Activated CD4-positive, alpha-beta T cell treated with anti-CD3 and anti-CD28 coated beads, Interleukin-2, amount 10 ng/mL, durations not matched to agents 7 days and 5 days (primary cell): ENCODE data around the gene GDPD1. TPM values are rescaled to one million over a fixed set of nuclear protein-coding genes. Genes with fewer than 3 reads are reported as not detected.
"Not testable (repeated sequence)": the region's sequence is repeated elsewhere in the genome, so short reads cannot be mapped to it uniquely, and the experiment has no call there.

Experiments
- CTCF ChIA-PET: fragments of 350-600 bp; sonication (Branson Sonifier 250); formaldehyde crosslinking; loops from one replicate; lab custom pipeline; 2021; ENCODE audit warnings: antibody characterized with exemption; lab: Charles Lee
- POLR2A ChIA-PET: fragments of 350-600 bp; sonication (Branson Sonifier 250); formaldehyde crosslinking; loops from one replicate; lab custom pipeline; 2021; ENCODE audit warnings: antibody characterized with exemption; lab: Charles Lee
- DNase-seq: peaks from one replicate; pipeline ENCODE4 v3.0.0-alpha.2; 2020
- H3K27ac Mint-ChIP-seq: one replicate; pipeline ENCODE4 v1.8.0; 2021; ENCODE audit warnings: mild to moderate bottlenecking, moderate library complexity, mixed read lengths
- H3K27me3 Mint-ChIP-seq: one replicate; pipeline ENCODE4 v1.8.0; 2021; ENCODE audit warnings: mixed read lengths
- H3K36me3 Mint-ChIP-seq: one replicate; pipeline ENCODE4 v1.8.0; 2021; ENCODE audit warnings: low read depth, mixed read lengths
- H3K4me1 Mint-ChIP-seq: one replicate; pipeline ENCODE4 v1.8.0; 2021; ENCODE audit warnings: mixed read lengths
- H3K4me3 Mint-ChIP-seq: one replicate; pipeline ENCODE4 v1.8.0; 2021; ENCODE audit warnings: mild to moderate bottlenecking, moderate library complexity, mixed read lengths
- H3K9me3 Mint-ChIP-seq: one replicate; pipeline ENCODE4 v1.8.0; 2021; ENCODE audit warnings: mixed read lengths
- total RNA-seq, 2 experiments: library from RNA; stranded (reverse); gene quantifications; one replicate each; pipeline ENCODE4 v1.2.3, GENCODE V29; 2021

The GDPD1 gene
- total RNA-seq, 2 experiments from 2014 or later: 2.2 to 2.5 TPM

DNA sequence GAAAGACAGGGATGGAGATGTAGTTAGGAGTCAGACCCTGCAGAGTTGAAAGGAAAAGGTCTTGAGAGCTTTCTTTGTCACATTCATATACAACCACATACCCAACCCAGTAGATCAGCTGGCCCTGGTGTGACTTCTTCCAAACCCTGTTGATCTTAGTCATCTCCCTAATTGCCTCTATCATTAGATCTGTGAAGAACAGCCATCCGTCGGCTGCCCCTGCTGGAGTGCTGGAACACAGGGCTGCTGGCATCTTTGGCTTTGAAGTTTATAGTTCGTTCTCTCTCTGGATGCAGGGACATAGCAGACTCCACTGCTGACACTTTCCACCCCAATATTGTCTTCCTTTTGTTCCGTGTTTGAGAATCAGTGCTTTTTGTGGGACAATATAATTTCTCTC is 20.9 kb upstream of the GDPD1 start:
- CTCF ChIA-PET: no interaction called here
- no peak overlapping the region for H3K4me3 Mint-ChIP-seq
- peak overlapping the region; percentile 46 for H3K27ac Mint-ChIP-seq
- no peaks in the 10 kb centered on the region for H3K27me3 Mint-ChIP-seq
- DNase-seq: no peak
- peaks cover 39% of the 10 kb centered on the region for H3K36me3 Mint-ChIP-seq
- no peaks in the 10 kb centered on the region for H3K4me1 Mint-ChIP-seq
- H3K9me3 Mint-ChIP-seq: no peaks in the 10 kb centered on the region
- POLR2A ChIA-PET: no interaction called here

DNA sequence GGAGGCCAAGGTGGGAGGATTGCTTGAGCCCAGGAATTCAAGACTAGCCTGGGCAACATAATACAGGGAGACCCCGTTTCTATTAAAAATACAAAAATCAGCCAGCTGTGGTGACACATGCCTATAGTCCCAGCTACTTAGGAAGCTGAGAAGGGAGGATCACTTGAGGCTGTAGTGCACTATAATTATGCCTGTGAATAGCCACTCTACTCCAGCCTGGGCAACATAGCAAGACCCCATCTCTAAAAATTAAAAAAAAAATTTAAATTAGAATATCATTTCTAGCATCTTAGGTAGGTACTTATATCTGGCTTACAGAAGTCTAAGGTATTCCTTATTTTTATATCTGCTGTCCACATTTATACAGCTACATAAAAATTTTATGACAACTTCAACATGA is 18.0 kb upstream of the GDPD1 start:
- CTCF ChIA-PET: interaction anchor here (1.2 kb wide), 1 partner anchor 269 kb away, joined by 3 read pairs; no protein-coding TSS in a partner anchor
- no peaks in the 10 kb centered on the region for H3K27me3 Mint-ChIP-seq
- no peak for DNase-seq
- no peak overlapping the region for H3K27ac Mint-ChIP-seq
- no peak overlapping the region for H3K4me3 Mint-ChIP-seq
- H3K36me3 Mint-ChIP-seq: peaks cover 32% of the 10 kb centered on the region
- H3K9me3 Mint-ChIP-seq: no peaks in the 10 kb centered on the region
- POLR2A ChIA-PET: no interaction called here
- no peaks in the 10 kb centered on the region for H3K4me1 Mint-ChIP-seq

DNA sequence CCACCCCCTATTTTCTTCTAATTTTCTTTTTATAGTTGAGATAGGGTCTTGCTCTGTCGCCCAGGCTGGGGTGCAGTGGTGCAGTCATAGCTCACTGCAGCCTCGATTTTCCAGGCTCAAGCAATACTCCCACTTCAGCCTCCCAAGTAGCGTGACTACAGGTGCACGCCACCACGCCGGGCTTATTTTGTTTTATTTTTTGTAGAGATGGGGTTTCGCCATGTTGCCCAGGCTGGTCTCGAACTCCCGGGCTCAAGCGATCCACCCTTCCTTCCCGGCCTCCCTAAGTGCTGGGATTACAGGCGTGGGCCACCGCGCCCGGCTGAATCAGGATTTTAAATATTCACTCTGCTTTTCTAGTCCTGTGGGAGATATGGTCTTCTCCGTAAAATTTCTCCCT is 941 bp upstream of the GDPD1 start:
- DNase-seq: no peak
- POLR2A ChIA-PET: no interaction called here
- no peak overlapping the region for H3K4me3 Mint-ChIP-seq
- H3K4me1 Mint-ChIP-seq: peaks cover 17% of the 10 kb centered on the region
- CTCF ChIA-PET: interaction anchor here (0.9 to 1.3 kb wide), 3 partner anchors 8 to 222 kb away, joined by 3 to 8 read pairs (median 7); partner anchors contain the start of gene SMG8
- H3K27me3 Mint-ChIP-seq: no peaks in the 10 kb centered on the region
- H3K9me3 Mint-ChIP-seq: no peaks in the 10 kb centered on the region
- H3K27ac Mint-ChIP-seq: no peak overlapping the region
- H3K36me3 Mint-ChIP-seq: peaks cover 10% of the 10 kb centered on the region

DNA sequence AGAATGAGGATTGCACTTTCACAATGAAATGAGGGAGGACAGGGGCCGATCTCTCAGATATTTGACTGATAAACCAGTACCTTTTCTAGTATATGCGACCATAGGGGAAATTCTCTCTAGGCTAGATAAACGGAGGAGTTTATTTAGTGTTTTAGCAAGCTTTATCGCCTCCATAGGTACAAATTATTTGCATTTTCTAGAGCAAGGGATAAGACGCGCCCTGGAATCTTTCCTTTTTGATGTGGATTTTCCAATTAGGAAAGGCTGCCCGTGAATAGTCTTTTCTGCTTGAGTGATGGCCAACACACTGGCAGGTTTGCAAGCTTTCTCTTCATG is 351 bp upstream of the GDPD1 start:
- CTCF ChIA-PET: interaction anchor here (0.9 to 1.3 kb wide), 6 partner anchors 8 to 240 kb away, joined by 3 to 8 read pairs (median 4); partner anchors contain the start of gene SMG8
- peak overlapping the region; percentile 97 for H3K4me3 Mint-ChIP-seq
- no peaks in the 10 kb centered on the region for H3K9me3 Mint-ChIP-seq
- POLR2A ChIA-PET: interaction anchor here (0.7 kb wide), 1 partner anchor 113 kb away, joined by 3 read pairs; the partner anchor contains the start of gene TRIM37
- peaks cover 13% of the 10 kb centered on the region for H3K4me1 Mint-ChIP-seq
- H3K27ac Mint-ChIP-seq: peak overlapping the region; percentile 94
- H3K27me3 Mint-ChIP-seq: no peaks in the 10 kb centered on the region
- DNase-seq: no peak
- peaks cover 6% of the 10 kb centered on the region for H3K36me3 Mint-ChIP-seq

- CTCF ChIA-PET: interaction anchor here (0.5 to 1.5 kb wide), 3 partner anchors 66 to 767 kb away, joined by 3 to 4 read pairs (median 3); partner anchors contain the start of genes PRR11 and SKA2
- Mint-ChIP-seq H3K36me3 (peaks cover 6% of the 10 kb centered on the region), H3K4me3 (peak overlapping the region; percentile 97), H3K4me1 (peaks cover 13% of the 10 kb centered on the region), H3K27me3 (no peaks in the 10 kb centered on the region), H3K27ac (peak overlapping the region; percentile 94), H3K9me3 (no peaks in the 10 kb centered on the region)
- POLR2A ChIA-PET: no interaction called here
- peak; percentile 8 for DNase-seq
Measured at GRCh38 chr17:59221159-59221847, 992 bp downstream of the GDPD1 start.

GRCh38 chr17:59223813-59224212 is 3.5 kb downstream of the GDPD1 start:
- Mint-ChIP-seq H3K4me3 (no peak overlapping the region), H3K27me3 (no peaks in the 10 kb centered on the region), H3K9me3 (no peaks in the 10 kb centered on the region), H3K36me3 (peaks cover 6% of the 10 kb centered on the region), H3K27ac (no peak overlapping the region), H3K4me1 (peaks cover 13% of the 10 kb centered on the region)
- ChIA-PET CTCF (no interaction called here), POLR2A (no interaction called here)
- DNase-seq: no peak

- H3K4me1 Mint-ChIP-seq: not testable (repeated sequence)
- ChIA-PET POLR2A (interaction anchor here (0.7 kb wide), 1 partner anchor 467 kb away, joined by 4 read pairs; no protein-coding TSS in a partner anchor), CTCF (interaction anchor here (0.6 to 1.7 kb wide), 3 partner anchors 8 to 17 kb away, joined by 3 to 4 read pairs (median 3); partner anchors contain the start of gene GDPD1)
Measured at GRCh38 chr17:59228588-59228987, 8.3 kb downstream of the GDPD1 start.

DNA sequence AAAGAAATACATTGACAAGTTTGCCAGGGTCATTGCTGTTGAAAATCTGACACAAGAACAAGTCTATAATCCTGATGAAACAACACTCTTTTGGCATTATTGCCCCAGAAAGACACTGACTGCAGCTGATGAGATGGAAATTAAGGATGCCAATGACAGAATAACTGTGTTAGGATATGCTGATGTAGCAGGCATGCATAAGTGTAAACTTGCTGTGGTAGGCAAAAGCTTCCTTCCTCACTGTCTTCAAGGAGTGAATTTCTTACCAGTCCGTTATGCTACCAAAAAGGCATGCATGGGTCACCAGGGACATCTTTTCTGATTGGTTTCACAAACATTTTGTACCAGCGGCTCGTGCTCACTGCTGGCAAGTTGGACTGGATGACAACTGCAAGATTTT is 10.5 kb downstream of the GDPD1 start:
- ChIA-PET POLR2A (no interaction called here), CTCF (no interaction called here)
- H3K27ac Mint-ChIP-seq: no peak overlapping the region
- no peaks in the 10 kb centered on the region for H3K36me3 Mint-ChIP-seq
- no peaks in the 10 kb centered on the region for H3K27me3 Mint-ChIP-seq
- H3K4me3 Mint-ChIP-seq: no peak overlapping the region
- H3K9me3 Mint-ChIP-seq: no peaks in the 10 kb centered on the region
- H3K4me1 Mint-ChIP-seq: peaks cover 9% of the 10 kb centered on the region
- no peak for DNase-seq

More at GRCh38 chr17:59228588-59228987, 8.3 kb downstream of the GDPD1 start:
- not testable (repeated sequence) for H3K36me3 Mint-ChIP-seq, H3K4me3 Mint-ChIP-seq, H3K27me3 Mint-ChIP-seq, DNase-seq, H3K9me3 Mint-ChIP-seq, H3K27ac Mint-ChIP-seq

DNA sequence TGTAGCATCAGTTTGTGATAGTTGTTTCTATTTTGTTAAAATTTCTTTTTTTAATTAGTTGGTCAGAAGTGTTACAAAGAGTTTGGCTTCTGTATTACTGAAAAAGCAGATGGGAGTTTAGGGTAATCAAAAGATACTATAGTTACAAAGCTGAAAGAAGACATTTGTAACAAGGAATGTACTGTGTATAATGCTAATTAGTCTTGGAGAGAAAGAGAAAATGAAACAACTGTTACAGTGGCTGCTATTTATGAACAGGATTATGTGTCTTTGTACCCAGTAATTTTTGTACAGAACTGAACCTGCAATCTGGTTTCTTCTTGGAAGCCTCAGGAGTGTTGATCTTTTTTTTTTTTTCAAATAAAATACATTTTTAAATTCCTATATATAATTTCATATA is 14.3 kb downstream of the GDPD1 start:
- no peaks in the 10 kb centered on the region for H3K9me3 Mint-ChIP-seq
- H3K4me1 Mint-ChIP-seq: peaks cover 9% of the 10 kb centered on the region
- POLR2A ChIA-PET: no interaction called here
- no peaks in the 10 kb centered on the region for H3K36me3 Mint-ChIP-seq
- H3K27me3 Mint-ChIP-seq: no peaks in the 10 kb centered on the region
- no peak overlapping the region for H3K4me3 Mint-ChIP-seq
- CTCF ChIA-PET: no interaction called here
- no peak for DNase-seq
- H3K27ac Mint-ChIP-seq: no peak overlapping the region

GRCh38 chr17:59238906-59239305 is 18.6 kb downstream of the GDPD1 start:
- POLR2A ChIA-PET: no interaction called here
- DNase-seq: no peak
- Mint-ChIP-seq H3K9me3 (no peaks in the 10 kb centered on the region), H3K27ac (no peak overlapping the region), H3K4me3 (no peak overlapping the region), H3K27me3 (no peaks in the 10 kb centered on the region), H3K4me1 (peaks cover 8% of the 10 kb centered on the region), H3K36me3 (no peaks in the 10 kb centered on the region)
- CTCF ChIA-PET: interaction anchor here (0.7 kb wide), 1 partner anchor 324 kb away, joined by 3 read pairs; no protein-coding TSS in a partner anchor

- no peak overlapping the region for H3K27ac Mint-ChIP-seq
- no peaks in the 10 kb centered on the region for H3K36me3 Mint-ChIP-seq
- no peaks in the 10 kb centered on the region for H3K27me3 Mint-ChIP-seq
- no peaks in the 10 kb centered on the region for H3K9me3 Mint-ChIP-seq
- no peaks in the 10 kb centered on the region for H3K4me1 Mint-ChIP-seq
- DNase-seq: no peak
- H3K4me3 Mint-ChIP-seq: no peak overlapping the region
- ChIA-PET CTCF (no interaction called here), POLR2A (no interaction called here)
Measured at GRCh38 chr17:59244081-59244480, 23.8 kb downstream of the GDPD1 start.

DNA sequence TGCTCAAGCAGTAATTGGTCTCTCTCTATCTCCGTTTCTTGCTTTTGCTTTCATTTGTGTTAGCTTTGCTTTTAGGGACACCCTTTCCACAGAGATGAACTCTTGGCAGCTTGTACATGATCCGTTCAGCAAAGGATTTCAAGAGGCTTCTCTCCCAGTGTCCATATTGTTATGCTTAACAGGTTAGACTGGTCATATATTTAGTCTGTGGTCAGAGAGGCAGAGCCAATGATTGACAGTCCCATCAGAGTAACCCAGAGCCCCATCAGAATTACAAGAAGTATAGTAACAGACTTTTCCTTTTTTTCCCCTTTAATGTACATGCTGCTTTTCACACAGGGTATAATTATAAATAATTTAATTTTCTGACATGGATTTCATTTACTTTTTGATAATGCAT is 34.4 kb downstream of the GDPD1 start:
- no peak for DNase-seq
- ChIA-PET POLR2A (no interaction called here), CTCF (no interaction called here)
- no peak overlapping the region for H3K4me3 Mint-ChIP-seq
- no peaks in the 10 kb centered on the region for H3K27me3 Mint-ChIP-seq
- no peaks in the 10 kb centered on the region for H3K4me1 Mint-ChIP-seq
- H3K36me3 Mint-ChIP-seq: no peaks in the 10 kb centered on the region
- no peak overlapping the region for H3K27ac Mint-ChIP-seq
- no peaks in the 10 kb centered on the region for H3K9me3 Mint-ChIP-seq

GRCh38 chr17:59257101-59257500 is 36.8 kb downstream of the GDPD1 start:
- H3K4me3 Mint-ChIP-seq: no peak overlapping the region
- no peaks in the 10 kb centered on the region for H3K27me3 Mint-ChIP-seq
- no peaks in the 10 kb centered on the region for H3K4me1 Mint-ChIP-seq
- DNase-seq: no peak
- no peaks in the 10 kb centered on the region for H3K9me3 Mint-ChIP-seq
- H3K36me3 Mint-ChIP-seq: no peaks in the 10 kb centered on the region
- no peak overlapping the region for H3K27ac Mint-ChIP-seq
- POLR2A ChIA-PET: no interaction called here
- CTCF ChIA-PET: no interaction called here
